ENCODE measurements around the gene CD84.

GRCh38 chr1:160597051-160597450, 17.8 kb upstream of the CD84 start:
- TF ChIP-seq CTCF (IDR thresholded peaks at IDR 0.05) (no peak), POLR2A (IDR thresholded peaks at IDR 0.05) (no peak)

All from right lobe of liver (tissue), 4 donors.